HepG2 (cell line): ENCODE data around the gene SPDYE4.

Experiments used
- CBX2 ChIP-seq, 2 experiments: fragments of 200-600 bp in 1 of 2; sonication (generic); formaldehyde crosslinking in 1 of 2; IDR thresholded peaks; 2 replicates each; pipeline versions ENCODE4 v1.7.0 to v1.8.1; 2018 to 2022; ENCODE audit warnings: low read depth in 2 of 2, low read length in 1 of 2, mild to moderate bottlenecking in 1 of 2, missing genetic modification reagents in 1 of 2
- SRSF1 ChIP-seq: fragments of 200-400 bp; formaldehyde crosslinking; optimal IDR thresholded peaks from 2 replicates; pipeline ENCODE3; 2017; ENCODE audit warnings: mild to moderate bottlenecking, low read depth, low read length, moderate library complexity
- TFDP2 ChIP-seq: sonication (generic); formaldehyde crosslinking; IDR thresholded peaks from 2 replicates; pipeline ENCODE4 v1.4.0; 2020; ENCODE audit warnings: missing genetic modification reagents
- ZZZ3 ChIP-seq: sonication (generic); formaldehyde crosslinking; IDR thresholded peaks from 2 replicates; pipeline ENCODE4 v1.4.0; 2020; ENCODE audit warnings: missing genetic modification reagents, mild to moderate bottlenecking, borderline replicate concordance

- TF ChIP-seq SRSF1: no peak
- TF ChIP-seq ZZZ3 (CRISPR knock-in tag): no peak
- TF ChIP-seq CBX2 (IDR thresholded peaks at IDR 0.05; ENCODE audit: low read depth, low read length): no peak
- TF ChIP-seq CBX2 (CRISPR knock-in tag; IDR thresholded peaks at IDR 0.05; ENCODE audit: low read depth): no peak
- TF ChIP-seq TFDP2: no peak
Measured at GRCh38 chr17:8706431-8706830, 51.9 kb downstream of the SPDYE4 start.
